NB4 (cell line): ENCODE data around the gene NDRG4.

ENCODE experiments used
- DNase-seq: peaks from one replicate; pipeline ENCODE4 v3.0.0; 2010; ENCODE audit warnings: low read depth
- H3K4me3 ChIP-seq: one replicate; pipeline ENCODE4 v1.5.1; 2011; ENCODE audit warnings: mild to moderate bottlenecking, low read depth, low read length, moderate library complexity
- MYC ChIP-seq: IDR thresholded peaks from 2 replicates; pipeline ENCODE4 v1.6.1; 2011; ENCODE audit warnings: low read depth, low read length
- POLR2A ChIP-seq: IDR thresholded peaks from 2 replicates; pipeline ENCODE4 v1.6.1; 2011; ENCODE audit warnings: mild to moderate bottlenecking; ENCODE audit not compliant: insufficient read length; ENCODE audit errors: extremely low read depth
- TF ChIP-seq, protein P1 (sequence below): IDR thresholded peaks from 2 replicates; pipeline ENCODE4 v1.6.1; 2011; ENCODE audit warnings: low read depth, low read length
- TF ChIP-seq, protein P2 (sequence below): IDR thresholded peaks from one replicate; pipeline ENCODE4 v1.5.1; 2012; ENCODE audit warnings: low read depth, low read length

NDRG4 gene

DNA sequence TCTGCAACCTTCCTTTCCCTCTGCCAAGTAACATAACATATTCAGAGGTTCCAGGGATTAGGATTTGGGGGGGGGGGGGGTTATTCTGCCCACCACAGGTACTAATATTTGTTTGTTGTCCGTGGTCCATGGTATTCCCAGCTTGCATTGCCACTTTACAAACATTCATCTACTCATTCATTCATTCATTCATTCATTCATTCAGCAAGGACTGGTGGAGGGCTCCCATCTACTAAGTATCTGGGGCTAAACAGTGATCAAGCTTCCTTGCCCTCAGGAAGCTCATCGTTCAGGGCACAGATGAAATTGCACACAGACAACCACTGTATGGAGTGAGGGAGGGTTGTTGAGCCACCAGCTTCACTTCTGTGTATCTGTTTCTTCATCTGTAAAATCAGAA is 45.8 kb upstream of the NDRG4 start:
- H3K4me3 ChIP-seq, result no peak overlapping the region
- TF ChIP-seq, protein P1, sequence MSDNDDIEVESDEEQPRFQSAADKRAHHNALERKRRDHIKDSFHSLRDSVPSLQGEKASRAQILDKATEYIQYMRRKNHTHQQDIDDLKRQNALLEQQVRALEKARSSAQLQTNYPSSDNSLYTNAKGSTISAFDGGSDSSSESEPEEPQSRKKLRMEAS, result no peak
- TF ChIP-seq POLR2A, result no peak
- TF ChIP-seq, protein P2, sequence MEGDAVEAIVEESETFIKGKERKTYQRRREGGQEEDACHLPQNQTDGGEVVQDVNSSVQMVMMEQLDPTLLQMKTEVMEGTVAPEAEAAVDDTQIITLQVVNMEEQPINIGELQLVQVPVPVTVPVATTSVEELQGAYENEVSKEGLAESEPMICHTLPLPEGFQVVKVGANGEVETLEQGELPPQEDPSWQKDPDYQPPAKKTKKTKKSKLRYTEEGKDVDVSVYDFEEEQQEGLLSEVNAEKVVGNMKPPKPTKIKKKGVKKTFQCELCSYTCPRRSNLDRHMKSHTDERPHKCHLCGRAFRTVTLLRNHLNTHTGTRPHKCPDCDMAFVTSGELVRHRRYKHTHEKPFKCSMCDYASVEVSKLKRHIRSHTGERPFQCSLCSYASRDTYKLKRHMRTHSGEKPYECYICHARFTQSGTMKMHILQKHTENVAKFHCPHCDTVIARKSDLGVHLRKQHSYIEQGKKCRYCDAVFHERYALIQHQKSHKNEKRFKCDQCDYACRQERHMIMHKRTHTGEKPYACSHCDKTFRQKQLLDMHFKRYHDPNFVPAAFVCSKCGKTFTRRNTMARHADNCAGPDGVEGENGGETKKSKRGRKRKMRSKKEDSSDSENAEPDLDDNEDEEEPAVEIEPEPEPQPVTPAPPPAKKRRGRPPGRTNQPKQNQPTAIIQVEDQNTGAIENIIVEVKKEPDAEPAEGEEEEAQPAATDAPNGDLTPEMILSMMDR, result no peak
- no peak for TF ChIP-seq MYC
- no peak for DNase-seq

DNA sequence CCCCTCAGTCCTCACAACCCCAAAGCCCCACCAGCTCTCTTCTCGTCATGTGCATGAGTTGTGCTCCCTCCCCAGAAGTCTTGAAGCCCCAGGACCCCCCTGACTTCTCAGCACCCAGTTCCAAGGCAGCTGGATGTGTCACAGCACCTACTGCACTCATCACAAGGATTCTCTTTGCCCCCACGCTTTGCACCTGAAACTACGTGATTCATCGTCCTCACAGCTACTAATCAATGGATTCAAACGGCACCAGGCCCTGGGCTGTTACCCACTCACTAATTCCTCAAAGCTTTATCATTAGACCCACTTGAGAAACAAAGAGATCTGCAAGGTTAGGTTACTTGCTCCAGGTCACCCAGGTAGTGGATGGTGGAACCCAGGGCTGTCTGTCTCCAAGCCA is 45.1 kb upstream of the NDRG4 start:
- no peak for TF ChIP-seq POLR2A
- no peak for TF ChIP-seq MYC
- TF ChIP-seq, protein P1, result no peak
- TF ChIP-seq, protein P2, result no peak
- DNase-seq, result no peak
- H3K4me3 ChIP-seq, result no peak overlapping the region

DNA sequence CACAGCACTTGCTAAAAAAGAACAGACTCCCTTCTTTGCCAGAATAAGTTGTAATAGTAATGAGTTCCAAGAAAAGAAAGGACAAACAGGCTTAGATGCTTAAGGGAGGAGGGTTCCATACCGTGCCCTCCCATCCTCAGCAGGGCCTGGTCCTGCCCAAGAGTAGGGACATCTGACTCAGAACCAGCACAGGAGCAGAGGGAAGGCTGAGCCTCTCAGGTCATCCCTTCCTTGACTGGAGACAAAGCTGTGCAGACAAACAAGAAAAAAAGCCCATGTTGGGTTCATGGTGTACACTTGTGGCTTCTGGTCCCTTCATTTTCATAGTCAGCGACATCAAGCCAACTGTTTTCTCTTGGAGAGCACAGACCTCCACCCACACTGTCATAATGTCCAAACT is 44.2 kb upstream of the NDRG4 start:
- no peak for DNase-seq
- H3K4me3 ChIP-seq, result no peak overlapping the region
- TF ChIP-seq, protein P1, result no peak

DNA sequence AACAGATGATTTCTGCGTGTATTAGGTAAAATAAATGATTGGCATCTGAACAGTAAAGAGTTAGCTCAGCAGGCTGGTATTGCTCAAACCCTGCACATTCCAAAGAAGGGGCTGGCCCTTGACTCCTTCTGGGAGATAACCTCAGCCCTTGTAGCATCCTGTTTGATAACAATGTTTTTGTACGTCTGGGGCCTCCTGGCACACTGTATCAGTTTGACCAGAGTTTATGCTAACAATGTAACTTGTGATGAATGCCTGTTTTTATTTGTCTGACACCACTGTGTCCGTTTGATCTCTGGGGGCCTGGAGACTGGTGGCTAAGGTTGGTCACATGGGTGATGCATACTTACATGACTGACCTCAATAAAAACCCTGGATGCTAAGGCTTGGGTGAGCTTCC is 43.8 kb upstream of the NDRG4 start:
- no peak overlapping the region for H3K4me3 ChIP-seq
- TF ChIP-seq, protein P2, result no peak
- TF ChIP-seq MYC, result no peak
- TF ChIP-seq, protein P1, result no peak
- TF ChIP-seq POLR2A, result no peak
- no peak for DNase-seq

DNA sequence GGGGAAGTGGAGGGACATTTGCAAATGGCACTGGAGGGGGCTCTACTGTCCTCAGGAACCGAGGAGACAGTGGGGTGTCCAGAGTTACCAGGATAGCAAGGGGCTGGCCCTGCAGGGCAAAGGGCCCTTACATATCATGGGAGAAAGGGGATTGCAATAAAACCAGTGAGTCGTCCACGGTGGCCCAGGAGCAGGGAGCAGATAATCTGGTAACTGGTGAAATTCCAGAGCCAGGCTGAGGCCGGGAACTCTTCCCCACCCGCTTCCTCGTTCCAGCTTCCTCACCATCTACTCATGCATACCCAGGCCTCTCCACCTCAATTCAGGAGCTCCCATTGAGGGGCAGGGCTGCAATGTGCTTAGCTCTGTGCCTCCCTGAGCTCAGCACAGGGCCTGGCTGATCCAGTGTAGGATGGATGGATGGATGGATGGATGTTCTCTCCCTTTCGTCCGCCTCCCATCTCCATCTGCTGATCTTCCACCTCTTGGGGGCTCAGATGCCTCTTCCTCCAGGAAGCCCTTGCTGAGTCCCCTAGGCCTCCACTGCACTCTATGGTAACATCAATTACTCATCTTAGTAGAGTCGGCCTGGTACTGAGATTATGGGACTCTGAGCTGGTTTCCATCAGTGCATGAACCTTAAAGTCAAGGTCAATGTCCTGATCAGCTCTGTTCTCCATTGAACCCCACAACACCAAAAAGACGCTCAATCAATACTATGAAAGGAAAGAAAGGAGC is 41.2 kb upstream of the NDRG4 start:
- TF ChIP-seq, protein P2, result no peak
- TF ChIP-seq, protein P1, result no peak
- TF ChIP-seq POLR2A, result no peak
- no peak for TF ChIP-seq MYC
- no peak for DNase-seq
- no peak overlapping the region for H3K4me3 ChIP-seq

DNA sequence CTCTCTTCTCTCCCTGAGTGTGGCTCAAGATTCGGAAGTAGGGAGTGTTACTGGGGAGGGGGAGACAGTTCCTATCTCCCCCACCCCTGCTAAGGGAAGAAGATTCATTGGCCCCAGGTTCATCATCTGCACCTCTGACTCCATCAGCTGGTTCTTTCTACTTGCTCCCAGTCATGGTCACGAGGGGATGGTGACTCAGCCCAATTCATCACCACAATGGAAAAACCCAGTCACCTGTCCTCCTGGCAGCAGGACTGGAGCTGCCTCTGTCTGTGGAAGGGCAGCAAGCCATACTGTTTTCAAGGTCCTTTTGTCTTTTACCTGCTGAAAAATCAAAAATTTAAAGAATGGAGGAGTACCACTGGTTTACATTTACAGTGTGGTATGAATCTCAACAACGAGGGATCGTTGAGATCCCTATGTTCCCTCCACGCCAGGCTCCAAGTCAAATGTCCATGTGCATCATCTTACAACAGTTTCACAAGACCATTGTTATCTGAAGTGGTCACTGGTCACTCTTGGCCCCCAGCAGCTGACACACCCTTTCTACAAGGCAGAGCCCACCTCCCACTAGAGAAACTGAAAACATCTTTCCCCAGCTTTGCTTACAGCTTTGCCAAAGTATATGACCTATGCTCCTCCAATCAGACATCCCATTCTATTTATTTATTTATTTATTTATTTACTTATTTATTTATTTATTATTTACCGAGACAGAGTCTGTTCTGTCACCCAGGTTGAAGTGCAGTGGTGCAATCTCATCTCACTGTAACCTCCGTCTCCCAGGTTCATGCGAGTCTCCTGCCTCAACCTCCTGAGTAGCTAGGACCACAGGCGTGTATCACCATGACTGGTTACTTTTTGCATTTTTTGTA is 40.4 kb upstream of the NDRG4 start:
- no peak for TF ChIP-seq MYC
- TF ChIP-seq, protein P2, result no peak
- DNase-seq, result no peak
- no peak overlapping the region for H3K4me3 ChIP-seq
